ENCODE results near the gene S1PR2. TPM values are rescaled to one million over a fixed set of nuclear protein-coding genes. Genes with fewer than 3 reads are reported as not detected.

Gene S1PR2
- total and polyA plus RNA-seq, 2 donors (not counting 3 experiments of a cell fraction or from before 2014, with no cell fraction given), result 0.70 to 1.0 TPM

- POLR2A ChIA-PET, result interaction anchor here (0.6 to 2.0 kb wide), 3 partner anchors 127 to 133 kb away, joined by 5 to 13 read pairs (median 6); no protein-coding TSS in a partner anchor
- DNase-seq (ENCODE audit: low read depth, low spot score), result no peak
- Histone ChIP-seq H3K36me3 (ENCODE audit: control insufficient read depth in 2 of 2, extremely low read depth in 1 of 2, insufficient read depth in 2 of 2, low read length in 2 of 2) (peaks cover 6 to 18% of the 10 kb centered on the region in 2 experiments), H4K20me1 (replicated peaks; ENCODE audit: control insufficient read depth, extremely low read depth, insufficient read depth, low read length) (no peaks in the 10 kb centered on the region), H3K4me2 (ENCODE audit: insufficient read depth, low read length) (no peak overlapping the region), H3K27me3 (ENCODE audit: control insufficient read depth in 2 of 2, insufficient read depth in 2 of 2, low read length in 2 of 2) (no peaks in the 10 kb centered on the region), H3K4me1 (ENCODE audit: control insufficient read depth, extremely low read depth, insufficient read depth, low read length) (no peaks in the 10 kb centered on the region), H3K9me3 (replicated peaks; ENCODE audit: control insufficient read depth, insufficient read depth, low read length) (no peaks in the 10 kb centered on the region), H3K27ac (ENCODE audit: insufficient read depth, low read depth, low read length) (no peak overlapping the region), H3K9me1 (replicated peaks; ENCODE audit: control insufficient read depth, extremely low read depth, insufficient read depth, low read length) (no peaks in the 10 kb centered on the region), H3K9ac (replicated peaks; ENCODE audit: extremely low read depth, insufficient read depth, low read length) (no peak overlapping the region), H3K4me3 (replicated peaks in 1 of 3; ENCODE audit: insufficient read depth in 1 of 3, low read depth in 1 of 3, low read length in 3 of 3) (no peak overlapping the region), H3K79me2 (ENCODE audit: control insufficient read depth, insufficient read depth, low read length) (peaks cover 9% of the 10 kb centered on the region), H2AFZ (ENCODE audit: low read depth, low read length) (no peak overlapping the region)
- CTCF ChIA-PET, result interaction anchor here (0.6 to 10.0 kb wide), 49 partner anchors 8 to 338 kb away, joined by 3 to 606 read pairs (median 6); partner anchors contain the start of genes CDC37, COL5A3, FDX2 and ICAM1
- FAIRE-seq, result no peak
- no peak for TF ChIP-seq EZH2 (IDR thresholded peaks at IDR 0.05; ENCODE audit: borderline replicate concordance, low read depth, low read length, severe bottlenecking)
- TF ChIP-seq JUN (IDR thresholded peaks at IDR 0.05; ENCODE audit: borderline replicate concordance, insufficient read depth, insufficient read length, low read depth), result no peak
- intact Hi-C loops (cut with micrococcal nuclease), result no loop called here
- BruUV-seq (replicated peaks), result no TSS peak
- dilution Hi-C loops (cut with MboI; ENCODE audit: extremely low pct_ligation_motif_present, low sequenced_read_pairs), result no loop called here
These were observed 27.1 kb upstream of the S1PR2 start for GRCh38 chr19:10258080-10258710.

GRCh38 chr19:10256970-10257615, 26.0 kb upstream of the S1PR2 start:
- FAIRE-seq, result no peak
- peaks cover 6 to 18% of the 10 kb centered on the region in 2 experiments for H3K36me3 ChIP-seq (ENCODE audit: control insufficient read depth in 2 of 2, extremely low read depth in 1 of 2, insufficient read depth in 2 of 2, low read length in 2 of 2)
- H3K9me3 ChIP-seq (replicated peaks; ENCODE audit: control insufficient read depth, insufficient read depth, low read length), result no peaks in the 10 kb centered on the region
- no peaks in the 10 kb centered on the region for H3K9me1 ChIP-seq (replicated peaks; ENCODE audit: control insufficient read depth, extremely low read depth, insufficient read depth, low read length)
- CTCF ChIA-PET, result interaction anchor here (0.6 to 10.0 kb wide), 3 partner anchors 13 to 132 kb away, joined by 3 to 606 read pairs (median 127); partner anchors contain the start of gene ICAM1
- POLR2A ChIA-PET, result no interaction called here
- no peaks in the 10 kb centered on the region for H4K20me1 ChIP-seq (replicated peaks; ENCODE audit: control insufficient read depth, extremely low read depth, insufficient read depth, low read length)
- no peak overlapping the region for H3K27ac ChIP-seq (ENCODE audit: insufficient read depth, low read depth, low read length)
- no peak overlapping the region for H3K9ac ChIP-seq (replicated peaks; ENCODE audit: extremely low read depth, insufficient read depth, low read length)
- peaks cover 8% of the 10 kb centered on the region for H3K4me1 ChIP-seq (ENCODE audit: control insufficient read depth, extremely low read depth, insufficient read depth, low read length)
- TF ChIP-seq JUN (IDR thresholded peaks at IDR 0.05; ENCODE audit: borderline replicate concordance, insufficient read depth, insufficient read length, low read depth) (no peak), POLR2A (IDR thresholded peaks at IDR 0.05; ENCODE audit: low read depth, low read length) (no peak), EZH2 (IDR thresholded peaks at IDR 0.05; ENCODE audit: borderline replicate concordance, low read depth, low read length, severe bottlenecking) (no peak), CTCF (IDR thresholded peaks at IDR 0.05; ENCODE audit: extremely low read depth in 1 of 2, insufficient read depth in 1 of 2, low read depth in 1 of 2, low read length in 2 of 2) (no peak), MYC (IDR thresholded peaks at IDR 0.05; ENCODE audit: low read depth, low read length) (no peak), FOS (IDR thresholded peaks at IDR 0.05; ENCODE audit: borderline replicate concordance, insufficient read depth, low read length) (no peak), MAX (IDR thresholded peaks at IDR 0.05; ENCODE audit: insufficient read depth, insufficient read length) (no peak), POLR2AphosphoS5 (IDR thresholded peaks at IDR 0.05; ENCODE audit: insufficient read depth, low read depth, low read length) (no peak), GATA2 (IDR thresholded peaks at IDR 0.05; ENCODE audit: insufficient read depth, insufficient read length, low read depth, low read length) (no peak)
- BruUV-seq (replicated peaks), result no TSS peak
- H3K4me3 ChIP-seq (replicated peaks in 1 of 3; ENCODE audit: insufficient read depth in 1 of 3, low read depth in 1 of 3, low read length in 3 of 3), result no peak overlapping the region
- no peak overlapping the region for H3K4me2 ChIP-seq (ENCODE audit: insufficient read depth, low read length)
- intact Hi-C loops (cut with micrococcal nuclease), result no loop called here
- no peak for DNase-seq (ENCODE audit: low read depth, low spot score)
- dilution Hi-C loops (cut with MboI; ENCODE audit: extremely low pct_ligation_motif_present, low sequenced_read_pairs), result no loop called here
- peaks cover 19% of the 10 kb centered on the region for H3K79me2 ChIP-seq (ENCODE audit: control insufficient read depth, insufficient read depth, low read length)
- no peak overlapping the region for H2AFZ ChIP-seq (ENCODE audit: low read depth, low read length)
- no peaks in the 10 kb centered on the region for H3K27me3 ChIP-seq (ENCODE audit: control insufficient read depth in 2 of 2, insufficient read depth in 2 of 2, low read length in 2 of 2)
